ACC112 (cell line): Measurements from ENCODE around the gene ZBTB40.

Experiments
- H2AFZ ChIP-seq: fragments of 200-600 bp; sonication (generic); one replicate; pipeline ENCODE4 v1.6.0; 2017; ENCODE audit warnings: antibody characterized with exemption, low read length; ENCODE audit not compliant: unreplicated experiment
- H3K27ac ChIP-seq: fragments of 200-600 bp; sonication (generic); 2 replicates; pipeline ENCODE4 v1.5.1; 2014; ENCODE audit warnings: low read depth, mild to moderate bottlenecking, antibody characterized with exemption, low read length, moderate library complexity
- H3K27me3 ChIP-seq: fragments of 200-600 bp; sonication (generic); 2 replicates; pipeline ENCODE4 v1.6.1; 2014; ENCODE audit warnings: mild to moderate bottlenecking, antibody characterized with exemption, low read length, moderate library complexity, mixed read lengths; ENCODE audit not compliant: insufficient read depth
- H3K36me3 ChIP-seq: fragments of 200-600 bp; sonication (generic); 2 replicates; pipeline ENCODE4 v1.6.1; 2016; ENCODE audit warnings: mild to moderate bottlenecking, antibody characterized with exemption, low read length, moderate library complexity, mixed read lengths; ENCODE audit not compliant: insufficient read depth
- H3K4me1 ChIP-seq: fragments of 200-600 bp; sonication (generic); one replicate; pipeline ENCODE4 v1.6.1; 2016; ENCODE audit warnings: low read length, mixed read lengths; ENCODE audit not compliant: insufficient read depth, unreplicated experiment, control insufficient read depth
- H3K4me3 ChIP-seq: fragments of 200-600 bp; sonication (generic); 2 replicates; pipeline ENCODE4 v1.5.1; 2014; ENCODE audit warnings: mild to moderate bottlenecking, low read depth, low read length
- H3K79me2 ChIP-seq: fragments of 200-600 bp; sonication (generic); one replicate; pipeline ENCODE4 v1.6.0; 2016; ENCODE audit warnings: low read length; ENCODE audit not compliant: control insufficient read depth, unreplicated experiment, insufficient read depth

ZBTB40 gene

GRCh38 chr1:22528451-22528850 lies 76.8 kb downstream of the ZBTB40 start:
- Histone ChIP-seq H3K27me3 (no peaks in the 10 kb centered on the region), H3K79me2 (no peaks in the 10 kb centered on the region), H3K36me3 (no peaks in the 10 kb centered on the region), H3K4me3 (no peak overlapping the region), H2AFZ (no peak overlapping the region), H3K27ac (no peak overlapping the region), H3K4me1 (no peaks in the 10 kb centered on the region)

DNA sequence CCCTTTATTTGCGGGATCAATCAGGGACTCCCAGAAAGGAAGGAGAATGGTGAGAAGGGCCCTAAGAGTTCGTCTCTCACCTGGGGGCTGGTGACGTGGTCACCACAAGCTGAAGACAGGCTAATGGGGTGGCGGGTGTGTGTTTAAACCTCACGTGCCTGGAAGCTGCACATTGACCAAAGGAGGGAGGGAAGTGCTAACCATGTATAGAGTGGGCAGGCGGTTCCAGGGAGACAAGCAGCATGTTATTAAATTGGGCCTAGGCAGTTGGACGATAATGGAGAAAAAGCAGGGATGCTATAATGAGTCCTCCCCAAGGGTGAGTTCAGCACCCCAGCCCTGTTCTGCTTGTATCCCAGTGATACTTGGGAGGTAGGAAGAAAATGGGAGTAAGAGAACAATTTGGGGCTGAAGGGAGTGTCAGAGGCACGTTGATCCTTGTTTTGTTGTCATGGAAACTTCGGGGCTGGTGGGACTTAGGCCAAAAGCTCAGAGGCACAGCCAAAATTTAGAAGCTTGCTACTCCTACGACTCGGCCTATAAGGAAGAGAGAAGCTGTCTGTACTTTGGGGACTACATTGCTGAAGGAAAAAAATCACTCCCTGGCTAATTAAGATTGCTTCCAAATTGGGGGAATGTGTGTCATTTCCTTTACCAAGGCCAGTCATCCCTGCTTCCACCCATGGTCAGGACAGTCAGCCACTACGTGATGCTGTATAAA lies 78.4 kb downstream of the ZBTB40 start:
- no peaks in the 10 kb centered on the region for H3K79me2 ChIP-seq
- H2AFZ ChIP-seq = no peak overlapping the region
- H3K27me3 ChIP-seq = no peaks in the 10 kb centered on the region
- no peak overlapping the region for H3K27ac ChIP-seq
- no peaks in the 10 kb centered on the region for H3K4me1 ChIP-seq
- no peak overlapping the region for H3K4me3 ChIP-seq
- H3K36me3 ChIP-seq = no peaks in the 10 kb centered on the region

GRCh38 chr1:22530715-22531114 lies 79.1 kb downstream of the ZBTB40 start:
- H3K79me2 ChIP-seq = no peaks in the 10 kb centered on the region
- H3K36me3 ChIP-seq = no peaks in the 10 kb centered on the region
- H3K27me3 ChIP-seq = no peaks in the 10 kb centered on the region
- H2AFZ ChIP-seq = no peak overlapping the region
- H3K27ac ChIP-seq = no peak overlapping the region
- H3K4me1 ChIP-seq = no peaks in the 10 kb centered on the region
- H3K4me3 ChIP-seq = no peak overlapping the region

DNA sequence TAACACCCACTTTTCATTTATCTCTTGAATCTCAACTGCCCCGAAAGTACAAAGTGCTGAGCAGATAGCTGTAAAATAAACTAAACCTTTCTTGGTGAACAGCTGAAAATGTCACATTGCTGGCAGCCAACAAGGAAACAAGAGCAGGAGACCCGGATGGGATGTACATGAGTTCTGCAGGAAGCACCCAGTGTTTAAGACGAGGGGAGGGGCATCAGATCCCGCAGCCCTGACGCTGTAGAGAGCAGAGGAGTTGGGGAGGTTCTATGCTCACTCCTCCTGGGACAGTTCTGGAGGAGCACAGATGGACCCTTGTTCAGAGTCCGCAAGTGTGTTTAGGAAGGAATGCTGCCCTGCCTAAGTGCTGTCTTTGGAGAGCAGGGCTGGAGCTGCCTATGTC lies 79.6 kb downstream of the ZBTB40 start:
- Histone ChIP-seq H3K36me3 (no peaks in the 10 kb centered on the region), H2AFZ (no peak overlapping the region), H3K79me2 (no peaks in the 10 kb centered on the region), H3K4me3 (no peak overlapping the region), H3K4me1 (no peaks in the 10 kb centered on the region), H3K27ac (no peak overlapping the region), H3K27me3 (no peaks in the 10 kb centered on the region)

GRCh38 chr1:22533244-22533895 lies 81.7 kb downstream of the ZBTB40 start:
- Histone ChIP-seq H3K4me1 (no peaks in the 10 kb centered on the region), H3K79me2 (no peaks in the 10 kb centered on the region), H2AFZ (no peak overlapping the region), H3K36me3 (no peaks in the 10 kb centered on the region), H3K4me3 (no peak overlapping the region), H3K27ac (no peak overlapping the region), H3K27me3 (no peaks in the 10 kb centered on the region)

GRCh38 chr1:22534951-22535350 lies 83.3 kb downstream of the ZBTB40 start:
- no peak overlapping the region for H3K27ac ChIP-seq
- no peaks in the 10 kb centered on the region for H3K79me2 ChIP-seq
- H3K4me1 ChIP-seq = peaks cover under 1% of the 10 kb centered on the region
- H3K4me3 ChIP-seq = no peak overlapping the region
- no peaks in the 10 kb centered on the region for H3K36me3 ChIP-seq
- no peaks in the 10 kb centered on the region for H3K27me3 ChIP-seq
- H2AFZ ChIP-seq = no peak overlapping the region

DNA sequence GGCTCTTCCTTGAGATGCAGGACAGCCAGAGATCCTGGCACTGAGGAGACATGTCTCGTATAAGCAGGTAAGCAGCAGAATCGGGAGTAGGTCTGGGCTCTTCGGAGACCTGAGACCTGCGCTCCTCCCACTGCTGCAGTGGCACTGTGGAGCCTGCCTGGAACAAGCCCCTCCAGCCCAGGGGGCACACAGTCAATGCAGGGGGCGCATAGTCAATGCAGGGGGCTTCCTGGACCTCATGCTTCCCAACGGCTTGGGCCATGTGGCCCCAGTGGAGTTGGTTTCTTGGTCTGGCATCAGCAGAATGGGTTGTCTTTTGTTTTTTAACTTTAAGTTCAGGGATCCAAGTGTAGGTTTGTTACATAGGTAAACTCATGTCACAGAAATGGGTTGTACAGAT lies 83.7 kb downstream of the ZBTB40 start:
- Histone ChIP-seq H2AFZ (no peak overlapping the region), H3K79me2 (no peaks in the 10 kb centered on the region), H3K27ac (no peak overlapping the region), H3K4me1 (peaks cover 5% of the 10 kb centered on the region), H3K27me3 (no peaks in the 10 kb centered on the region), H3K4me3 (no peak overlapping the region), H3K36me3 (no peaks in the 10 kb centered on the region)

GRCh38 chr1:22536506-22536905 lies 84.9 kb downstream of the ZBTB40 start:
- Histone ChIP-seq H3K36me3 (no peaks in the 10 kb centered on the region), H3K4me3 (no peak overlapping the region), H3K79me2 (no peaks in the 10 kb centered on the region), H3K4me1 (peaks cover 7% of the 10 kb centered on the region), H3K27ac (no peak overlapping the region), H2AFZ (no peak overlapping the region), H3K27me3 (no peaks in the 10 kb centered on the region)

DNA sequence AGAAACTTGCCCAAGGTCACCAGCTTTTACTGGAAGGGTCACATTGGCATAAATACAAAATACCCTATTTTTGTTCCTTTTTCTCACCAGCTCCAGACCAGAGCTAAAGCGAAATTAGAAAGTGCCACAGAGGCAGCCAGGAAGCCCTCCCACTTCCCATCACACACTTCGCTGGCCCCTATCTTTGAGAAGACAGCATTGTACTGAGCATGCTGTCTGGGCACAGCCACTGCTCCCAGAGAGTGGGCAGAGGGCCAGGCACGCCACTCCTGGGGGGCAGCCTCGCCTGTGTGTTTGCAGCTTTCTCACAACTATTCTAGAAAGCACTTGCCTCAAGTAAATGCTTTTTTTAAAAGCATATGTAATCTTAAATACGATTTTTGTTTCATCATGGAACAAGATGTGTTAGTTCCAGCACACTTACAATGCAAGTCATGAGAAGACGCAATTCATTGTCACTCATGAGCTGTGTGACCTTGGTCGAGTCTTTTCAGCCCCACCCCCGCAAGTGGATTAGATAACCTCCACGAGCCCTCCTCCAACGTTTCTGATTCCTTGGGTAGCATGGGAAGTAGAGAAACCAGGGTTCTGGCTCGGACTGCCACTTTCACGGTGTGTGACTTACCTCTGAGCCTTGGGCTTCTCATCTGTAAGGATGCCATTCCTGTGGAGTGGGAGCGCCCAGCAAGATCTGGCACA lies 85.9 kb downstream of the ZBTB40 start:
- H3K4me3 ChIP-seq = no peak overlapping the region
- H3K27ac ChIP-seq = no peak overlapping the region
- peaks cover 7% of the 10 kb centered on the region for H3K4me1 ChIP-seq
- no peaks in the 10 kb centered on the region for H3K36me3 ChIP-seq
- H3K27me3 ChIP-seq = no peaks in the 10 kb centered on the region
- no peak overlapping the region for H2AFZ ChIP-seq
- H3K79me2 ChIP-seq = no peaks in the 10 kb centered on the region

- Histone ChIP-seq H2AFZ (no peak overlapping the region), H3K36me3 (no peaks in the 10 kb centered on the region), H3K4me1 (peaks cover 7% of the 10 kb centered on the region), H3K79me2 (no peaks in the 10 kb centered on the region), H3K27me3 (no peaks in the 10 kb centered on the region), H3K4me3 (no peak overlapping the region), H3K27ac (no peak overlapping the region)
Observed at GRCh38 chr1:22539510-22540118, 88.0 kb downstream of the ZBTB40 start.
